HCT116 (cell line): Measurements from ENCODE around the gene PCDHGA3. TPM values are rescaled to one million over a fixed set of nuclear protein-coding genes. Genes with fewer than 3 reads are reported as not detected.

Experiments
- total RNA-seq: library from RNA; stranded (reverse); gene quantifications from one replicate; pipeline ENCODE4 v1.2.1, GENCODE V29; 2021; ENCODE audit not compliant: unreplicated experiment

PCDHGA3 gene
- total RNA-seq, 1 experiment from 2014 or later, result not detected

Other genes starting within 250 kb of the PCDHGA3 start
- gene PCDHB2, start 249.2 kb upstream of the PCDHGA3 start, total RNA-seq, result not detected
- 0.10 TPM for gene PCDHB3, start 243.4 kb upstream of the PCDHGA3 start, total RNA-seq
- not detected for gene PCDHB4, start 222.0 kb upstream of the PCDHGA3 start, total RNA-seq
- not detected for gene PCDHB5, start 208.6 kb upstream of the PCDHGA3 start, total RNA-seq
- gene PCDHB6, start 193.8 kb upstream of the PCDHGA3 start, total RNA-seq, result not detected
- not detected for gene PCDHB7, start 171.2 kb upstream of the PCDHGA3 start, total RNA-seq
- not detected for gene PCDHB8, start 166.0 kb upstream of the PCDHGA3 start, total RNA-seq
- not detected for gene PCDHB16, start 161.4 kb upstream of the PCDHGA3 start, total RNA-seq
- gene PCDHB9, start 156.7 kb upstream of the PCDHGA3 start, total RNA-seq, result 0.07 TPM
- gene PCDHB10, start 151.5 kb upstream of the PCDHGA3 start, total RNA-seq, result not detected
- 0.07 TPM for gene PCDHB11, start 144.2 kb upstream of the PCDHGA3 start, total RNA-seq
- gene PCDHB12, start 135.1 kb upstream of the PCDHGA3 start, total RNA-seq, result not detected
- gene PCDHB13, start 129.9 kb upstream of the PCDHGA3 start, total RNA-seq, result 0.22 TPM
- 0.27 TPM for gene PCDHB14, start 120.5 kb upstream of the PCDHGA3 start, total RNA-seq
- gene PCDHB15, start 98.4 kb upstream of the PCDHGA3 start, total RNA-seq, result 0.07 TPM
- gene SLC25A2, start 39.8 kb upstream of the PCDHGA3 start, total RNA-seq, result 0.42 TPM
- 40.9 TPM for gene TAF7, start 23.0 kb upstream of the PCDHGA3 start, total RNA-seq
- gene PCDHGA1, start 13.3 kb upstream of the PCDHGA3 start, total RNA-seq, result 0.05 TPM
- gene PCDHGA2, start 5.1 kb upstream of the PCDHGA3 start, total RNA-seq, result not detected
- 0.15 TPM for gene PCDHGB1, start 6.3 kb downstream of the PCDHGA3 start, total RNA-seq
- not detected for gene PCDHGA4, start 11.2 kb downstream of the PCDHGA3 start, total RNA-seq
- 0.34 TPM for gene PCDHGB2, start 16.2 kb downstream of the PCDHGA3 start, total RNA-seq
- 0.05 TPM for gene PCDHGA5, start 20.3 kb downstream of the PCDHGA3 start, total RNA-seq
- 0.10 TPM for gene PCDHGB3, start 26.4 kb downstream of the PCDHGA3 start, total RNA-seq
- gene PCDHGA6, start 30.1 kb downstream of the PCDHGA3 start, total RNA-seq, result 0.07 TPM
- not detected for gene PCDHGA7, start 38.9 kb downstream of the PCDHGA3 start, total RNA-seq
- not detected for gene PCDHGB4, start 43.9 kb downstream of the PCDHGA3 start, total RNA-seq
- gene PCDHGA8, start 48.8 kb downstream of the PCDHGA3 start, total RNA-seq, result not detected
- 0.15 TPM for gene PCDHGB5, start 54.1 kb downstream of the PCDHGA3 start, total RNA-seq
- 0.34 TPM for gene PCDHGA9, start 58.9 kb downstream of the PCDHGA3 start, total RNA-seq
- 0.22 TPM for gene PCDHGB6, start 64.2 kb downstream of the PCDHGA3 start, total RNA-seq
- gene PCDHGA10, start 69.2 kb downstream of the PCDHGA3 start, total RNA-seq, result 3.8 TPM
- 0.54 TPM for gene PCDHGB7, start 73.8 kb downstream of the PCDHGA3 start, total RNA-seq
- gene PCDHGA11, start 77.2 kb downstream of the PCDHGA3 start, total RNA-seq, result 0.39 TPM
- gene PCDHGA12, start 86.7 kb downstream of the PCDHGA3 start, total RNA-seq, result 0.17 TPM
- gene PCDHGC3, start 132.1 kb downstream of the PCDHGA3 start, total RNA-seq, result 1.2 TPM
- gene PCDHGC4, start 141.2 kb downstream of the PCDHGA3 start, total RNA-seq, result 0.05 TPM
- gene PCDHGC5, start 145.3 kb downstream of the PCDHGA3 start, total RNA-seq, result not detected